Progenitor cell of endocrine pancreas (in vitro differentiated cells): ENCODE data around the gene SLX4. TPM values are rescaled to one million over a fixed set of nuclear protein-coding genes. Genes with fewer than 3 reads are reported as not detected.
A peak's percentile ranks its signal among the peaks of the same experiment; 100 is the strongest.

ENCODE experiments used
- DNase-seq: peaks from one replicate; pipeline ENCODE4 v3.0.0; 2021; ENCODE audit warnings: low spot score; ENCODE audit not compliant: unreplicated experiment
- H3K27ac Mint-ChIP-seq: 2 replicates; pipeline ENCODE4 v1.8.0; 2021; ENCODE audit warnings: mild to moderate bottlenecking, moderate library complexity, mixed read lengths
- H3K27me3 Mint-ChIP-seq: 2 replicates; pipeline ENCODE4 v1.8.0; 2021; ENCODE audit warnings: mixed read lengths
- H3K36me3 Mint-ChIP-seq: 2 replicates; pipeline ENCODE4 v1.8.0; 2022; ENCODE audit warnings: mixed read lengths; ENCODE audit not compliant: insufficient read depth
- H3K4me1 Mint-ChIP-seq: 2 replicates; pipeline ENCODE4 v1.8.0; 2021; ENCODE audit warnings: low read depth, mixed read lengths
- H3K4me3 Mint-ChIP-seq: 2 replicates; pipeline ENCODE4 v1.8.0; 2021; ENCODE audit warnings: low read depth, mild to moderate bottlenecking, moderate library complexity, mixed read lengths
- H3K9me3 Mint-ChIP-seq: 2 replicates; pipeline ENCODE4 v1.8.0; 2021; ENCODE audit warnings: low read depth, mixed read lengths
- total RNA-seq: library from RNA; stranded (reverse); gene quantifications from 2 replicates; pipeline ENCODE4 v1.2.1, GENCODE V29; 2021
- TF ChIP-seq, protein P1 (sequence below): fragments of 200-600 bp; sonication (generic); IDR thresholded peaks from one replicate; pipeline ENCODE4 v1.5.0; 2021; ENCODE audit warnings: antibody characterized with exemption, mild to moderate bottlenecking; ENCODE audit not compliant: unreplicated experiment

Gene SLX4
- total RNA-seq, 1 donor from 2014 or later: 14.0 TPM

DNA sequence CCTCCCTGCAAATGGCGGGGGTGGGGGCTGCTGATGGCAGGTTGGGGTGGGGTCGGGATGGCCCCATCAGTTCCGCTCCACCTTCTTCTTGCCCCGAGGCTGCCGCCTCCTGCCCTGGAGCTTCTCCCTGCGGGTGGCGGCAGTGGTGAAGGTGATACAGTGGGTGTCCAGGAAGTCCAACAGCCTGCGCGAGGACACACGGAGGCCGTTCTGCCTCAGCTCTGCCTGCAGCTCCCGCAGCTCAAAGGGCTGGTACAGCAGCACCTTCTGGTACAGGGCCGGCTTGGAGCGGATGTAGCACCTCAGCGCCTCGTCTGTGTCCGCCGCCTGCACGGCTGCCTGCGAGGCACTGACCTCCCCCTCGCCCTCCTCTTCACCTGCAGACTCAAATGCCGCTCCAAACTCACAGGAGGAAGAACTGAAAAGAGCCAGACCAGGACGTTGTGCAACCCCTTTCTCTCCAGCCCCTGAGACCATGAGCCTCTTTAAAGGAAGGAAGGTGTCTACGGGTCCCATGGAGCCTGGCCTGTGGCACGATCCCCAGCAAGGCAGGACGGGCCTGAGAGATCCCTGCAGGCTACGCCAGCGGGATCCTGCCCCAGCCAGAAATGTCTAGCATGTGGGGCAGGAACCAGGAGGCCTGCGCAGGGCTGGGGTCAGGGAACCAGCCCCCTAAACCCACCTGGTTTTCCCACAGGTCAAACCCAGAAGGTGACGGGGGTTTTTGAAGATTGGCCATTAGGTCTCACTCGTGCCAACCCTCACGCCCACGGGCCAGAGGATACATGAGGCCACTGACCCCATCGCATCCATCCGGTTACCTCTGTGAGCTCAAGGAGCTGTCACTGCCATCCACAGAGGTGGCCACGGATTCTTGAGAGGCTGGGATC, 28.9 kb downstream of the SLX4 start:
- Mint-ChIP-seq H3K9me3 (no peaks in the 10 kb centered on the region), H3K27ac (no peak overlapping the region), H3K36me3 (peaks cover 2% of the 10 kb centered on the region), H3K4me1 (no peaks in the 10 kb centered on the region), H3K4me3 (no peak overlapping the region), H3K27me3 (no peaks in the 10 kb centered on the region)
- no peak for DNase-seq
- TF ChIP-seq, protein P1, sequence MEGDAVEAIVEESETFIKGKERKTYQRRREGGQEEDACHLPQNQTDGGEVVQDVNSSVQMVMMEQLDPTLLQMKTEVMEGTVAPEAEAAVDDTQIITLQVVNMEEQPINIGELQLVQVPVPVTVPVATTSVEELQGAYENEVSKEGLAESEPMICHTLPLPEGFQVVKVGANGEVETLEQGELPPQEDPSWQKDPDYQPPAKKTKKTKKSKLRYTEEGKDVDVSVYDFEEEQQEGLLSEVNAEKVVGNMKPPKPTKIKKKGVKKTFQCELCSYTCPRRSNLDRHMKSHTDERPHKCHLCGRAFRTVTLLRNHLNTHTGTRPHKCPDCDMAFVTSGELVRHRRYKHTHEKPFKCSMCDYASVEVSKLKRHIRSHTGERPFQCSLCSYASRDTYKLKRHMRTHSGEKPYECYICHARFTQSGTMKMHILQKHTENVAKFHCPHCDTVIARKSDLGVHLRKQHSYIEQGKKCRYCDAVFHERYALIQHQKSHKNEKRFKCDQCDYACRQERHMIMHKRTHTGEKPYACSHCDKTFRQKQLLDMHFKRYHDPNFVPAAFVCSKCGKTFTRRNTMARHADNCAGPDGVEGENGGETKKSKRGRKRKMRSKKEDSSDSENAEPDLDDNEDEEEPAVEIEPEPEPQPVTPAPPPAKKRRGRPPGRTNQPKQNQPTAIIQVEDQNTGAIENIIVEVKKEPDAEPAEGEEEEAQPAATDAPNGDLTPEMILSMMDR: no peak

DNA sequence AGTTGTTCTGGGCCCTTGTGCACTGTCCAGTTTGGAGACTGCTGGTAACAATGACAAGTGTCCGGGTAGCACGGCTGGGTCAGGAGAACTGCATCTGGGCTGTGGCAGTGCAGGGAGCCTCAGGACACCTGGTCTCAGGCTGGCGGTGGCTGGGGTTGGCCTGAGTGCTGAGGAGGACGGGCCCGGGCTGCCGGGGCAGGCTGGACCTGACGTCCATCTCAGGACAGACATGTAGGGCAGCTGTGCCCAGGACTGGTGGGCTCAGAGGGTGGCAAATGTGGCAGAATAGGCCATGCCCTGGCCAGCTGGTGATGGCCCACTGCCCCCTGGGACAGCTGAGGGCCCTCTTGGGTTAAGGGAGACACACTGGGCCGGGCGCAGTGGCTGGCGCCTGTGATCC, 30.0 kb downstream of the SLX4 start:
- Mint-ChIP-seq H3K4me3 (no peak overlapping the region), H3K27ac (no peak overlapping the region), H3K36me3 (peaks cover 2% of the 10 kb centered on the region), H3K27me3 (no peaks in the 10 kb centered on the region), H3K4me1 (no peaks in the 10 kb centered on the region), H3K9me3 (no peaks in the 10 kb centered on the region)
- TF ChIP-seq, protein P1: no peak
- no peak for DNase-seq

GRCh38 chr16:3580686-3581085, 30.7 kb downstream of the SLX4 start:
- Mint-ChIP-seq H3K4me3 (no peak overlapping the region), H3K27me3 (no peaks in the 10 kb centered on the region), H3K9me3 (no peaks in the 10 kb centered on the region), H3K36me3 (peaks cover 2% of the 10 kb centered on the region), H3K27ac (no peak overlapping the region), H3K4me1 (no peaks in the 10 kb centered on the region)
- no peak for DNase-seq
- TF ChIP-seq, protein P1: no peak

- Mint-ChIP-seq H3K27ac (peak overlapping the region; percentile 41), H3K36me3 (peaks cover 2% of the 10 kb centered on the region), H3K4me3 (no peak overlapping the region), H3K27me3 (no peaks in the 10 kb centered on the region), H3K4me1 (no peaks in the 10 kb centered on the region), H3K9me3 (no peaks in the 10 kb centered on the region)
- TF ChIP-seq, protein P1: no peak
- DNase-seq: no peak
Measured at GRCh38 chr16:3580251-3580651, 31.2 kb downstream of the SLX4 start.

DNA sequence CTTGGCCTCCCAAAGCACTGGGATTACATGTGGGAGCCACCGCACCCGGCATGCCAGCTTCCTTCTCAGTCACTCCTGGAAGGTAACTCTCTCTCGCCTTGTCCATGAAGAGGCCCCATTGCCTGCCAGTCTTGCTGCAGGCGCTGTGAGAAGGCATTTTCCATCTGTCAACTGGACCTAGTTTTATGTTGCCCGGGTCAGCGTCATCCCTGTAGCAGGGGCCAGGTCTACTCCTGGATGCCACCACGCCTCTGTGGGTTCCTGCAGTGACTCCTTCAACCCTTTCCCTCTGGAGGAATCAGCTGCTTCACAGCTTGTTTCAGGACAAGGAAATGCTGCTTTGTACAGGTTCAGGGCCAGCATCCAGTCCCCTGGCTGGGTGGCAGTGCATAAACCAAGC, 31.6 kb downstream of the SLX4 start:
- H3K9me3 Mint-ChIP-seq: no peaks in the 10 kb centered on the region
- no peak overlapping the region for H3K4me3 Mint-ChIP-seq
- H3K27ac Mint-ChIP-seq: no peak overlapping the region
- no peaks in the 10 kb centered on the region for H3K27me3 Mint-ChIP-seq
- no peak for DNase-seq
- H3K4me1 Mint-ChIP-seq: no peaks in the 10 kb centered on the region
- TF ChIP-seq, protein P1: no peak
- H3K36me3 Mint-ChIP-seq: peaks cover 2% of the 10 kb centered on the region
